IMR-90 (cell line): Measurements from ENCODE around the gene SPPL2C. TPM values are rescaled to one million over a fixed set of nuclear protein-coding genes. Genes with fewer than 3 reads are reported as not detected.

Experiments
- ATAC-seq: fragments of 200-7000 bp; cut with Tn5 transposase; 2 replicates; pipeline ENCODE4 v1.9.1; 2020; ENCODE audit warnings: low read depth, mild to moderate bottlenecking, moderate library complexity
- BruUV-seq: library from RNA; stranded (reverse); fragments of 400-500 nt; replicated peaks from 2 replicates; lab custom pipeline; 2021; lab: Mats Ljungman, UMichigan
- CTCF ChIA-PET: fragments of 300-600 bp; formaldehyde crosslinking; extraction: SDS; loops from one replicate; lab custom pipeline; 2021; ENCODE audit warnings: antibody characterized with exemption; lab: Yijun Ruan, JAX
- POLR2A ChIA-PET: fragments of 300-600 bp; sonication (Branson Sonifier 250); formaldehyde crosslinking; loops from one replicate; lab custom pipeline; 2022; ENCODE audit warnings: antibody characterized with exemption; ENCODE audit not compliant: unreplicated experiment; lab: Charles Lee
- DNase-seq: peaks from one replicate; pipeline ENCODE4 v3.0.0; 2013
- H2AFZ ChIP-seq: replicated peaks from 2 replicates; pipeline ENCODE3; 2013; ENCODE audit warnings: low read length, mild to moderate bottlenecking; ENCODE audit not compliant: poor library complexity
- H2AK5ac ChIP-seq: 2 replicates; pipeline ENCODE4 v1.6.1; 2013; ENCODE audit warnings: low read depth, low read length, inconsistent platforms
- H2AK9ac ChIP-seq: replicated peaks from 2 replicates; pipeline ENCODE3; 2013; ENCODE audit warnings: mild to moderate bottlenecking, low read depth, low read length, moderate library complexity; ENCODE audit not compliant: poor library complexity
- H2BK120ac ChIP-seq: 2 replicates; pipeline ENCODE4 v1.6.1; 2013; ENCODE audit warnings: low read depth, low read length, inconsistent platforms
- H2BK15ac ChIP-seq: 3 replicates; pipeline ENCODE4 v1.6.1; 2013; ENCODE audit warnings: low read depth, low read length, inconsistent platforms
- H2BK20ac ChIP-seq: 2 replicates; pipeline ENCODE4 v1.6.1; 2013; ENCODE audit warnings: low read depth, mild to moderate bottlenecking, inconsistent platforms, low read length, moderate library complexity
- H2BK5ac ChIP-seq: 2 replicates; pipeline ENCODE4 v1.6.1; 2013; ENCODE audit warnings: mild to moderate bottlenecking, low read depth, low read length, inconsistent platforms; ENCODE audit not compliant: poor library complexity, severe bottlenecking
- H3K14ac ChIP-seq: replicated peaks from 2 replicates; pipeline ENCODE4 v1.6.1; 2013; ENCODE audit warnings: low read depth, low read length, inconsistent platforms
- H3K18ac ChIP-seq: 2 replicates; pipeline ENCODE4 v1.6.1; 2013; ENCODE audit warnings: low read depth, low read length, control low read depth
- H3K23ac ChIP-seq: 2 replicates; pipeline ENCODE4 v1.6.1; 2013; ENCODE audit warnings: low read depth, low read length, inconsistent platforms
- H3K27ac ChIP-seq: 2 replicates; pipeline ENCODE4 v1.5.1; 2013; ENCODE audit warnings: mild to moderate bottlenecking, control low read depth, low read length; ENCODE audit not compliant: insufficient read depth
- H3K27me3 ChIP-seq: 2 replicates; pipeline ENCODE4 v1.6.1; 2013; ENCODE audit warnings: low read length; ENCODE audit not compliant: control insufficient read depth, insufficient read depth
- H3K36me3 ChIP-seq: 2 replicates; pipeline ENCODE4 v1.6.1; 2013; ENCODE audit warnings: low read length, mixed read lengths; ENCODE audit not compliant: control insufficient read depth, insufficient read depth
- H3K4ac ChIP-seq: 2 replicates; pipeline ENCODE4 v1.6.1; 2013; ENCODE audit warnings: low read depth, low read length, inconsistent platforms
- H3K4me1 ChIP-seq: 2 replicates; pipeline ENCODE4 v1.6.1; 2013; ENCODE audit warnings: low read length, mixed read lengths; ENCODE audit not compliant: control insufficient read depth, insufficient read depth
- H3K4me2 ChIP-seq: 2 replicates; pipeline ENCODE4 v1.6.1; 2013; ENCODE audit warnings: low read depth, mild to moderate bottlenecking, control low read depth, low read length, moderate library complexity
- H3K4me3 ChIP-seq: 2 replicates; pipeline ENCODE4 v1.5.1; 2013; ENCODE audit warnings: low read depth, mild to moderate bottlenecking, control low read depth, low read length, moderate library complexity; ENCODE audit not compliant: insufficient read depth
- H3K56ac ChIP-seq: 2 replicates; pipeline ENCODE4 v1.6.1; 2013; ENCODE audit warnings: low read length, inconsistent platforms; ENCODE audit not compliant: insufficient read depth; ENCODE audit errors: extremely low read depth
- H3K79me1 ChIP-seq, 2 experiments: 2 replicates each; pipeline ENCODE4 v1.6.1; 2013; ENCODE audit warnings: low read length in 2 of 2, inconsistent platforms in 1 of 2, low read depth in 1 of 2
- H3K9ac ChIP-seq: 2 replicates; pipeline ENCODE4 v1.6.1; 2013; ENCODE audit warnings: low read depth, low read length, control low read depth
- H3K9me1 ChIP-seq: 2 replicates; pipeline ENCODE4 v1.6.1; 2013; ENCODE audit warnings: low read length, inconsistent platforms; ENCODE audit not compliant: insufficient read depth
- H3K9me3 ChIP-seq: 2 replicates; pipeline ENCODE4 v1.6.1; 2013; ENCODE audit warnings: low read length; ENCODE audit not compliant: control insufficient read depth, insufficient read depth
- H4K20me1 ChIP-seq: 2 replicates; pipeline ENCODE4 v1.6.1; 2013; ENCODE audit warnings: low read length, inconsistent platforms; ENCODE audit not compliant: insufficient read depth
- H4K5ac ChIP-seq: 2 replicates; pipeline ENCODE4 v1.6.1; 2013; ENCODE audit warnings: mild to moderate bottlenecking, low read depth, low read length, control low read depth
- H4K8ac ChIP-seq, 2 experiments: 2 replicates each; pipeline ENCODE4 v1.6.1; 2013; ENCODE audit warnings: low read depth in 2 of 2, low read length in 2 of 2, control low read depth in 1 of 2, inconsistent platforms in 1 of 2
- H4K91ac ChIP-seq: 2 replicates; pipeline ENCODE4 v1.6.1; 2013; ENCODE audit warnings: low read depth, low read length, inconsistent platforms; ENCODE audit not compliant: insufficient read depth
- CEBPB ChIP-seq: IDR thresholded peaks from 2 replicates; pipeline ENCODE4 v1.6.1; 2012; ENCODE audit warnings: low read depth, low read length, improper control_type of control experiment
- CHD1 ChIP-seq: IDR thresholded peaks from 2 replicates; pipeline ENCODE4 v1.6.1; 2012; ENCODE audit warnings: low read depth, low read length, improper control_type of control experiment
- ELK1 ChIP-seq: fragments of 150-350 bp; IDR thresholded peaks from 2 replicates; pipeline ENCODE4 v1.6.1; 2016; ENCODE audit warnings: low read depth, mild to moderate bottlenecking, low read length, moderate library complexity, borderline replicate concordance
- MAFK ChIP-seq: IDR thresholded peaks from 2 replicates; pipeline ENCODE4 v1.6.1; 2012; ENCODE audit warnings: low read depth, low read length, improper control_type of control experiment
- MAZ ChIP-seq: IDR thresholded peaks from 2 replicates; pipeline ENCODE4 v1.6.1; 2012; ENCODE audit warnings: low read depth, mild to moderate bottlenecking, low read length, improper control_type of control experiment, moderate library complexity, borderline replicate concordance
- POLR2A ChIP-seq: IDR thresholded peaks from 2 replicates; pipeline ENCODE4 v1.6.1; 2012; ENCODE audit warnings: mild to moderate bottlenecking, low read depth, low read length
- RAD21 ChIP-seq: IDR thresholded peaks from 2 replicates; pipeline ENCODE4 v1.6.1; 2012; ENCODE audit warnings: low read length, improper control_type of control experiment
- RCOR1 ChIP-seq: IDR thresholded peaks from 2 replicates; pipeline ENCODE4 v1.6.1; 2012; ENCODE audit warnings: mild to moderate bottlenecking, low read length, improper control_type of control experiment; ENCODE audit not compliant: insufficient replicate concordance
- RFX5 ChIP-seq: IDR thresholded peaks from 2 replicates; pipeline ENCODE4 v1.8.0; 2012; ENCODE audit warnings: low read depth, mild to moderate bottlenecking, low read length, moderate library complexity
- SMC3 ChIP-seq: fragments of 150-350 bp; IDR thresholded peaks from 2 replicates; pipeline ENCODE4 v1.6.1; 2016; ENCODE audit warnings: low read depth, mild to moderate bottlenecking, antibody characterized with exemption, low read length, moderate library complexity
- USF2 ChIP-seq: fragments of 150-350 bp; IDR thresholded peaks from 2 replicates; pipeline ENCODE4 v1.6.1; 2017; ENCODE audit warnings: mild to moderate bottlenecking, antibody characterized with exemption, low read length, low read depth
- WGBS, 2 experiments: methylation state at CpG; one replicate each; pipeline versions ENCODE4 v1.1.5 to v1.1.7; 2013; ENCODE audit warnings: missing lambda C conversion rate in 2 of 2; ENCODE audit not compliant: insufficient read length in 1 of 2; ENCODE audit errors: extremely low coverage in 2 of 2; 5-methylcytosine and 5-hydroxymethylcytosine counted together
- dilution Hi-C: fragments of 300-500 bp; cut with HindIII; formaldehyde crosslinking; loops from one replicate; pipeline ENCODE4 v1.14.3; 2018; ENCODE audit warnings: low sequenced_read_pairs; ENCODE audit not compliant: unreplicated experiment
- in situ Hi-C: fragments of 300-500 bp; cut with MboI; formaldehyde crosslinking; loops from 3 replicates; pipeline ENCODE4 v1.14.3; 2019; ENCODE audit warnings: low sequenced_read_pairs, inconsistent platforms, mixed read lengths
- intact Hi-C: fragments of 100-400 bp; cut with micrococcal nuclease; formaldehyde crosslinking; loops from 2 replicates; pipeline ENCODE4 v1.10.0; 2022
- polyA plus RNA-seq, 3 experiments: library from polyadenylated mRNA; depleted of rRNA; stranded (reverse); fragments of >200 nt; gene quantifications; 2 replicates each; pipeline ENCODE4 v1.2.3, GENCODE V29; 2012; ENCODE audit warnings: low replicate concordance in 1 of 3
- total RNA-seq: library from RNA; depleted of rRNA; stranded (reverse); fragments of >200 nt; gene quantifications from 2 replicates; pipeline ENCODE4 v1.2.3, GENCODE V29; 2012

Gene SPPL2C
- total and polyA plus RNA-seq, 2 of the 4 experiments (the other 2 are of a cell fraction): not detected

DNA sequence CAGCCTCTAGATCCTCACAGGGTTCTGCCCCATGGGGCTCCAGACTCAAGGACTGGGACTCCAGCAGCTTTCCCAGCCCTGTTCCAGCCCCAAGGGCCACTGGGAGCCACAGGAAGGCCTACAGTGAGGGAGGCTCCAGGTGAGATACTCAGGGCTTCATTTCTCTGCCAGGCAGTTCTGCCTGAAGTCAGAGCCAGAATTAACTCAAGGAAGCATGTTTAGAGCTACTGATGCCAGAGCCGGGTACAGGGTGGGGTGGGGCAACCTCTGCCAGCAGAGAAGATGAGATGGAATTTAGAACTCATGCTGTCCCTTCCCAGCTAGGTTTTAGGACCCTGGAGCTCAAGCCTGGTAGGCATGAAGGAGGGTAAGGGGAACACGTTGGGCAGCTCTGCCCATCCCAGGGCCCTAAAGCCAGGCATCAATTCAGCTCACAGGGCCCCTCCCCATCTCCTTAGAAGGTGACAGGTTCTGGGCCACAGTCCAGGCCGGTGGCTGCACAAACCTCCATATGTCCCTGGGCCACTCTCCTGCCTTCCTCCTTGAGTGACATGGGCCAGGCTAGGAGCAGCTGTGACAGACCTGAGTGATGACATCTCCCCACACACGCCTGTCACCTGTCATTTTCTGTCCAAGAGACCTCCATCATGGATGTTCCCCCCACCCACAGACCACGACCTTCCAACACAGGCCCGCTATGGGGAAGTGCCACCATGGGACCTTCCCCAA lies 24.5 kb upstream of the SPPL2C start:
- CTCF ChIA-PET: no interaction called here
- Histone ChIP-seq H3K27ac (no peak overlapping the region), H3K9me3 (no peaks in the 10 kb centered on the region), H3K9me1 (no peaks in the 10 kb centered on the region), H3K79me1 (no peaks in the 10 kb centered on the region), H3K4me2 (no peak overlapping the region), H3K4me1 (no peaks in the 10 kb centered on the region), H2BK15ac (no peak overlapping the region), H2AK5ac (no peak overlapping the region), H3K18ac (no peak overlapping the region), H3K4me3 (no peak overlapping the region), H4K91ac (no peak overlapping the region), H3K27me3 (peaks cover 7% of the 10 kb centered on the region), H3K4ac (no peak overlapping the region), H4K8ac (no peak overlapping the region), H3K56ac (no peak overlapping the region), H4K5ac (no peak overlapping the region), H2BK20ac (no peak overlapping the region), H3K36me3 (no peaks in the 10 kb centered on the region), H2AK9ac (no peak overlapping the region), H3K14ac (no peak overlapping the region), H2AFZ (no peak overlapping the region), H2BK120ac (no peak overlapping the region), H4K20me1 (no peaks in the 10 kb centered on the region), H3K23ac (no peak overlapping the region), H3K9ac (no peak overlapping the region), H2BK5ac (no peak overlapping the region)
- ATAC-seq (no peak), DNase-seq (no peak)
- TF ChIP-seq CEBPB: no peak
- no peak for TF ChIP-seq RAD21
- TF ChIP-seq RFX5: no peak
- no peak for TF ChIP-seq RCOR1
- TF ChIP-seq MAFK: no peak
- no peak for TF ChIP-seq ELK1
- TF ChIP-seq MAZ: no peak
- TF ChIP-seq POLR2A: no peak
- TF ChIP-seq USF2: no peak
- no peak for TF ChIP-seq SMC3
- no peak for TF ChIP-seq CHD1
- in situ Hi-C loops: no loop called here
- dilution Hi-C loops: no loop called here
- intact Hi-C loops: no loop called here
- 60% methylated on average over 3 of the region's 6 CpGs; no CpG with 5 or more reads in 1 of the 2 experiments for WGBS, 2 experiments
- POLR2A ChIA-PET: no interaction called here
- BruUV-seq: no TSS peak
